H1 (cell line): Measurements from ENCODE around the gene PIGU. TPM values are rescaled to one million over a fixed set of nuclear protein-coding genes. Genes with fewer than 3 reads are reported as not detected.

Experiments used
- CTCF ChIA-PET: fragments of 300-600 bp; sonication (Branson Sonifier 250); formaldehyde crosslinking; loops from one replicate; lab custom pipeline; 2021; ENCODE audit not compliant: partially characterized antibody; lab: Charles Lee
- POLR2A ChIA-PET: fragments of 300-600 bp; sonication (Branson Sonifier 250); formaldehyde crosslinking; loops from one replicate; lab custom pipeline; 2021; ENCODE audit warnings: inconsistent platforms; ENCODE audit not compliant: partially characterized antibody; lab: Charles Lee
- DNase-seq, 2 experiments: peaks; one replicate each; pipeline versions ENCODE4 v3.0.0 to v3.0.0-alpha.2; 2010 to 2022; ENCODE audit warnings: low spot score in 2 of 2, low read depth in 1 of 2, mixed read lengths in 1 of 2
- FAIRE-seq: peaks from 2 replicates; lab custom pipeline; 2011; peaks lifted over from hg19 to GRCh38; lab: Jason Lieb, UNC
- H2AFZ ChIP-seq: 2 replicates; pipeline ENCODE4 v1.8.1; 2012; ENCODE audit warnings: low read length, inconsistent platforms
- H2AK5ac ChIP-seq: 2 replicates; pipeline ENCODE4 v1.6.1; 2013; ENCODE audit warnings: low read depth, low read length
- H2BK120ac ChIP-seq: replicated peaks from 2 replicates; pipeline ENCODE3; 2013; ENCODE audit warnings: low read depth, low read length, inconsistent platforms
- H2BK12ac ChIP-seq: 2 replicates; pipeline ENCODE4 v1.6.1; 2013; ENCODE audit warnings: low read depth, low read length
- H2BK15ac ChIP-seq: 2 replicates; pipeline ENCODE4 v1.6.1; 2013; ENCODE audit warnings: low read length
- H2BK20ac ChIP-seq: 2 replicates; pipeline ENCODE4 v1.6.1; 2013; ENCODE audit warnings: low read length
- H2BK5ac ChIP-seq: 2 replicates; pipeline ENCODE4 v1.6.1; 2013; ENCODE audit warnings: low read depth, low read length
- H3K14ac ChIP-seq: 2 replicates; pipeline ENCODE4 v1.6.1; 2013; ENCODE audit warnings: inconsistent platforms; ENCODE audit not compliant: insufficient read length
- H3K18ac ChIP-seq: 2 replicates; pipeline ENCODE4 v1.6.1; 2013; ENCODE audit warnings: low read length; ENCODE audit errors: extremely low read depth
- H3K23ac ChIP-seq: 2 replicates; pipeline ENCODE4 v1.6.1; 2013; ENCODE audit warnings: inconsistent platforms; ENCODE audit not compliant: insufficient read length
- H3K23me2 ChIP-seq: 2 replicates; pipeline ENCODE4 v1.6.1; 2013; ENCODE audit warnings: low read depth, low read length
- H3K27ac ChIP-seq: 2 replicates; pipeline ENCODE4 v1.6.1; 2011; ENCODE audit warnings: low read depth, low read length, inconsistent platforms
- H3K27me3 ChIP-seq, 4 experiments: replicated peaks in 1 of 4; 1 replicate in 1 of 4; 2 replicates in 3 of 4; pipeline versions ENCODE4 v1.6.1 to v1.8.1; 2011 to 2013; ENCODE audit warnings: low read length in 3 of 4, mild to moderate bottlenecking in 3 of 4, inconsistent platforms in 2 of 4, mixed read lengths in 2 of 4, moderate library complexity in 1 of 4; ENCODE audit not compliant: control insufficient read depth in 3 of 4, insufficient read depth in 3 of 4; ENCODE audit errors: extremely low read depth in 1 of 4
- H3K36me3 ChIP-seq, 4 experiments: 2 replicates each; pipeline versions ENCODE4 v1.6.1 to v1.8.1; 2011 to 2013; ENCODE audit warnings: mild to moderate bottlenecking in 4 of 4, low read length in 3 of 4, moderate library complexity in 2 of 4, control low read depth in 1 of 4, inconsistent platforms in 1 of 4; ENCODE audit not compliant: insufficient read depth in 4 of 4, control insufficient read depth in 2 of 4
- H3K4ac ChIP-seq: replicated peaks from 2 replicates; pipeline ENCODE3; 2013; ENCODE audit warnings: low read length, low read depth, mixed read lengths, inconsistent platforms; ENCODE audit not compliant: insufficient read length
- H3K4me1 ChIP-seq, 4 experiments: replicated peaks in 1 of 4; 1 replicate in 1 of 4; 2 replicates in 3 of 4; pipeline versions ENCODE4 v1.6.1 to v1.8.1; 2011 to 2013; ENCODE audit warnings: low read length in 3 of 4, inconsistent platforms in 2 of 4, mixed read lengths in 1 of 4; ENCODE audit not compliant: insufficient read depth in 4 of 4, control insufficient read depth in 3 of 4
- H3K4me2 ChIP-seq, 2 experiments: 2 replicates each; pipeline versions ENCODE4 v1.6.1 to v1.8.1; 2011 to 2013; ENCODE audit warnings: low read depth in 2 of 2, low read length in 2 of 2, control low read depth in 1 of 2, inconsistent platforms in 1 of 2, mild to moderate bottlenecking in 1 of 2; ENCODE audit not compliant: insufficient read depth in 1 of 2
- H3K4me3 ChIP-seq, 4 experiments: fragments of 200-600, 300-600 bp in 1 of 4; sonication (generic), shearing (Covaris generic), sonication (Bioruptor Twin) in 1 of 4; 2 replicates each; pipeline versions ENCODE4 v1.5.1 to v1.8.1; 2011 to 2016; ENCODE audit warnings: low read length in 4 of 4, low read depth in 3 of 4, control low read depth in 2 of 4, inconsistent platforms in 2 of 4, mild to moderate bottlenecking in 2 of 4, mixed read lengths in 1 of 4, moderate library complexity in 1 of 4; ENCODE audit not compliant: insufficient read depth in 2 of 4; ENCODE audit errors: extremely low read depth in 1 of 4
- H3K56ac ChIP-seq: replicated peaks from 2 replicates; pipeline ENCODE3; 2013; ENCODE audit warnings: low read depth, mild to moderate bottlenecking, mixed read lengths, low read length, inconsistent platforms; ENCODE audit not compliant: insufficient read length
- H3K79me1 ChIP-seq: 2 replicates; pipeline ENCODE4 v1.6.1; 2013; ENCODE audit warnings: low read depth, low read length, control low read depth
- H3K79me2 ChIP-seq, 2 experiments: 2 replicates each; pipeline versions ENCODE4 v1.6.1 to v1.8.1; 2012 to 2013; ENCODE audit warnings: low read length in 2 of 2, mild to moderate bottlenecking in 2 of 2, inconsistent platforms in 1 of 2; ENCODE audit not compliant: insufficient read depth in 2 of 2, control insufficient read depth in 1 of 2
- H3K9ac ChIP-seq, 4 experiments: replicated peaks in 1 of 4; 1 replicate in 1 of 4; 2 replicates in 3 of 4; pipeline versions ENCODE4 v1.6.1 to v1.8.1; 2011 to 2013; ENCODE audit warnings: low read depth in 3 of 4, low read length in 3 of 4, control low read depth in 2 of 4, mild to moderate bottlenecking in 2 of 4, moderate library complexity in 2 of 4, inconsistent platforms in 1 of 4; ENCODE audit errors: extremely low read depth in 1 of 4
- H3K9me3 ChIP-seq, 2 experiments: 2 replicates each; pipeline versions ENCODE4 v1.6.1 to v1.8.1; 2012 to 2013; ENCODE audit warnings: mild to moderate bottlenecking in 2 of 2, moderate library complexity in 2 of 2, control low read depth in 1 of 2, inconsistent platforms in 1 of 2, low read depth in 1 of 2, low read length in 1 of 2, mixed read lengths in 1 of 2; ENCODE audit not compliant: insufficient read depth in 2 of 2
- H4K20me1 ChIP-seq, 2 experiments: replicated peaks in 1 of 2; 2 replicates each; pipeline versions ENCODE3 to v1.8.1; 2011 to 2013; ENCODE audit warnings: inconsistent platforms in 2 of 2, low read length in 2 of 2, mild to moderate bottlenecking in 1 of 2; ENCODE audit not compliant: insufficient read depth in 2 of 2, control insufficient read depth in 1 of 2
- H4K5ac ChIP-seq: 2 replicates; pipeline ENCODE4 v1.6.1; 2013; ENCODE audit warnings: low read length, low read depth, mixed read lengths, inconsistent platforms; ENCODE audit not compliant: insufficient read length
- H4K8ac ChIP-seq: 2 replicates; pipeline ENCODE4 v1.8.0; 2013; ENCODE audit warnings: mild to moderate bottlenecking, moderate library complexity, low read length, inconsistent platforms; ENCODE audit not compliant: insufficient read depth; ENCODE audit errors: extremely low read depth
- H4K91ac ChIP-seq: replicated peaks from 2 replicates; pipeline ENCODE3; 2013; ENCODE audit warnings: low read length, mixed read lengths, inconsistent platforms; ENCODE audit not compliant: insufficient read length
- CTCF ChIP-seq, 3 experiments: IDR thresholded peaks; 1 replicate in 2 of 3; 2 replicates in 1 of 3; pipeline versions ENCODE4 v1.5.1 to v1.6.1; 2011; ENCODE audit warnings: low read length in 3 of 3, mild to moderate bottlenecking in 3 of 3, inconsistent platforms in 2 of 3, low read depth in 1 of 3, moderate library complexity in 1 of 3; ENCODE audit not compliant: insufficient read depth in 1 of 3; ENCODE audit errors: control extremely low read depth in 1 of 3
- SP1 ChIP-seq: IDR thresholded peaks from 2 replicates; pipeline ENCODE4 v1.6.1; 2011; ENCODE audit warnings: low read depth, low read length
- SP2 ChIP-seq: IDR thresholded peaks from 2 replicates; pipeline ENCODE4 v1.6.1; 2012; ENCODE audit warnings: mild to moderate bottlenecking, low read length, inconsistent platforms
- WGBS, 2 experiments: shearing (Covaris generic) in 1 of 2; methylation state at CpG; one replicate each; pipeline versions ENCODE4 v1.1.6 to v1.1.7; 2013 to 2015; ENCODE audit warnings: low lambda C conversion rate in 2 of 2, mixed read lengths in 2 of 2, inconsistent platforms in 1 of 2, low coverage in 1 of 2, missing lambda C conversion rate in 1 of 2; ENCODE audit not compliant: insufficient replicate concordance in 2 of 2, insufficient coverage in 1 of 2, insufficient read length in 1 of 2; ENCODE audit errors: extremely low coverage in 1 of 2, missing lambda C conversion rate in 1 of 2; 5-methylcytosine and 5-hydroxymethylcytosine counted together
- polyA plus RNA-seq, 7 experiments: library from polyadenylated mRNA; depleted of rRNA in 3 of 7; stranded (reverse) in 5 of 7; unstranded in 2 of 7; fragments of >200 nt in 5 of 7; fragments of 200-250 nt in 2 of 7; gene quantifications; 1 replicate in 5 of 7; 2 replicates in 1 of 7; 4 replicates in 1 of 7; pipeline versions ENCODE4 v1.2.1 to v1.2.3, GENCODE V29; 2011 to 2013; ENCODE audit warnings: missing spikeins in 2 of 7, mixed read lengths in 2 of 7
- total RNA-seq: library from RNA; stranded (reverse); fragmentation: NEBNext Ultra II Directional; extraction: Animal tissue kit (Norgen Biotek cat#: 25700); gene quantifications from 2 replicates; pipeline ENCODE4 v1.2.1, GENCODE V29; 2021

PIGU gene
- total and polyA plus RNA-seq, 2 of the 8 experiments (the other 6 are each of a cell fraction or from before 2014, with no cell fraction given), result 28.3 to 117 TPM

DNA sequence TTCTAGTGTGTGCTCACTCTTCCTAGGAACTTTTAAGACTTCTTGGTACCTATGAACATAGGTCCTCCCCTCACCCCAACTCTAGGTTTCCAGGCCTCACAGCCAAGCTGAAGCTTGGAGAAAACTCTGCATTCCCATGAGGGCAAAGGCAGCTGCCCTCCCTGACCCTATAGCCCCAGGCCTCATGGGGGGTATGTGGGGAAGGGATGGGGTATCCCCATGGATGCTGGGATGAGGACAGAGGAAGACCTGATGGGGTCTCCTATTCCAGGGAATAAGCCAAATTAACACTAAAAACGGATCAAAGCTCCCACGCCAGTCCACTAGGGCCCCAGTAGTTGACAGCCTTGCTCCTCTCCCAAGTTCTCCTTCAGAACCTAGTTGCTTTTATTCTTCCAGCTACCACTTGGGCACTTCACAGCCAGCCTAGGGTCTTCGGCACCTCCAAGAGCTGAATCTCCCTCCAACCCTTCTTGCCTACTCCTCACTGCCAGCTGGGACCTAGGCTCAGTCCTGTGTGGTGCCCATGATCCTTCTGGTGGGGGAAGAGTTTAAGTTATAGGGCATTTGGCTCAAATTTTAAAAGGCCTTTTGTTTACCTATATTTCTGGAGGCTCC is 35.0 kb upstream of the PIGU start:
- WGBS, 2 experiments, result 88% methylated on average over 3 of the region's 3 CpGs; no CpG with 5 or more reads in 1 of the 2 experiments
- H4K91ac ChIP-seq, result no peak overlapping the region
- no peak overlapping the region for H3K14ac ChIP-seq
- ChIA-PET CTCF (interaction anchor here (1.3 to 1.9 kb wide), 3 partner anchors 10 to 58 kb away, joined by 3 to 4 read pairs (median 3); no protein-coding TSS in a partner anchor), POLR2A (interaction anchor here (1.0 to 1.4 kb wide), 2 partner anchors 11 to 168 kb away, joined by 3 read pairs; no protein-coding TSS in a partner anchor)
- H3K79me2 ChIP-seq, result no peaks in the 10 kb centered on the region
- no peak overlapping the region for H4K5ac ChIP-seq
- no peak overlapping the region for H4K8ac ChIP-seq
- H3K9ac ChIP-seq, result no peak overlapping the region
- H3K4me3 ChIP-seq, result no peak overlapping the region
- H3K4me1 ChIP-seq, result peaks cover 0 to 4% (median 1%) of the 10 kb centered on the region in 4 experiments; a peak in 3 of 7 replicates
- no peaks in the 10 kb centered on the region for H3K9me3 ChIP-seq
- no peak overlapping the region for H3K18ac ChIP-seq
- peaks cover 12% of the 10 kb centered on the region; the same call in 1 of the 2 replicates for H3K23me2 ChIP-seq
- no peak overlapping the region for H2AFZ ChIP-seq
- peaks cover 0 to 8% of the 10 kb centered on the region in 2 experiments for H4K20me1 ChIP-seq
- no peak overlapping the region for H2BK120ac ChIP-seq
- TF ChIP-seq SP2 (no peak), CTCF (IDR thresholded peaks at IDR 0.05; ENCODE audit: control extremely low read depth in 1 of 3, insufficient read depth in 1 of 3, low read depth in 1 of 3, low read length in 3 of 3) (no peak), SP1 (no peak)
- no peak overlapping the region for H3K27ac ChIP-seq
- no peak overlapping the region for H2BK20ac ChIP-seq
- FAIRE-seq, result no peak
- DNase-seq, result no peak
- H2BK5ac ChIP-seq, result no peak overlapping the region
- H2BK15ac ChIP-seq, result no peak overlapping the region
- no peaks in the 10 kb centered on the region for H3K36me3 ChIP-seq
- no peak overlapping the region for H3K4ac ChIP-seq
- peaks cover 9 to 28% (median 21%) of the 10 kb centered on the region in 4 experiments for H3K27me3 ChIP-seq
- no peak overlapping the region for H3K56ac ChIP-seq
- no peak overlapping the region for H3K23ac ChIP-seq
- no peak overlapping the region for H2AK5ac ChIP-seq
- H3K4me2 ChIP-seq, result no peak overlapping the region
- H3K79me1 ChIP-seq, result no peaks in the 10 kb centered on the region
- no peak overlapping the region for H2BK12ac ChIP-seq
